ENCODE measurements around the gene STUM. TPM values are rescaled to one million over a fixed set of nuclear protein-coding genes. Genes with fewer than 3 reads are reported as not detected.
"Not testable (repeated sequence)": the region's sequence is repeated elsewhere in the genome, so short reads cannot be mapped to it uniquely, and the experiment has no call there.

STUM gene, protein sequence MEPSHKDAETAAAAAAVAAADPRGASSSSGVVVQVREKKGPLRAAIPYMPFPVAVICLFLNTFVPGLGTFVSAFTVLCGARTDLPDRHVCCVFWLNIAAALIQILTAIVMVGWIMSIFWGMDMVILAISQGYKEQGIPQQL
- total RNA-seq (1 to 10 TPM; 4.8 to 9.2 TPM), polyA plus RNA-seq (ENCODE audit: insufficient read length in 2 of 2) (10 to 100 TPM; 20.7 to 21.1 TPM)
- long read RNA-seq, donor 1, partial matches to known transcripts = 8 of 8 reads
- long read RNA-seq, donor 1, other reads (novel, unspliced or antisense) = 0 of 8 reads
- long read RNA-seq, donor 2 = 0 reads
- long read RNA-seq, donor 3, partial matches to known transcripts = 5 of 5 reads
- long read RNA-seq, donor 3, other reads (novel, unspliced or antisense) = 0 of 5 reads
- long read RNA-seq, donor 4 = 0 reads

DNA sequence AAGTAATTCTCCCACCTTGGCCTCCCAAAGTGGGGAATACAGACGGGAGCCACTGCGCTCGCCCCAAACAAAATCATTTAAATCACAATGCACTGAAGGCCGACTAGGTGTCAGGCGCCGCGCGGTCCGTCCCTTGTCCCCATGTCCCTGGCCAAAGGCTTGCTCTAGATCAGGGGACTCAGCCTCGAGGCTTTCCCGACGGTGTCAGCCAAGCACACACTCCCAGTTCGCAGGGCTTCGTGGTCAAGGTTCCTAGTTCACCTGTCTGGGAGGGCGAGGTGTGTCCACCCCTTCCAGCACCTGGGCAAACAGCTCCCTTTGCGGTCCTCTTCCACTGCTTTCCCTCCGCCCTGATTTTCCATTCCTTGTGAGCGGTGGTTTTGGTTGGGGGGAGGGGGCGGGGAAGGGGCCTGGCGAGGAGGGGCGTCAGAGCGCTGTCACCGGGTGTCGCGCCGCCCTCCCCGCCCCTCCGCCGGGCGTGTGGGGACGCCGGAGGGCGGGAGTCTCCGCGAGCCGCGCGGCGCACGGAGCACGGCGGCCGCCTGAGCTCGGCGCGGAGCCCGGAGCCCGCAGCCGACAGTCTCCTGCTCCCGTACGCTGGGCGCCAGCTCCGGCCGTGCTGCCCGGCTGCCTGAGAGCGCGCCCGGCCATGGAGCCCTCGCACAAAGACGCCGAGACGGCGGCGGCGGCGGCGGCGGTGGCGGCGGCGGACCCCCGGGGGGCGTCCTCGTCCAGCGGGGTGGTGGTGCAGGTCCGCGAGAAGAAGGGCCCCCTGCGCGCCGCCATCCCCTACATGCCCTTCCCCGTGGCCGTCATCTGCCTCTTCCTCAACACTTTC, at the start of gene STUM:
STUM (plus strand) TSS at position 509 of the 838 bp plus-strand sequence; CDS start at position 650, 141 bp downstream.
- Histone ChIP-seq H3K36me3 (ENCODE audit: control insufficient read depth, insufficient read depth, low read length) (no peaks in the 10 kb centered on the region), H3K4me3 (ENCODE audit: low read depth, low read length) (peak within 1 kb of the TSS; percentile 38), H3K4me1 (ENCODE audit: control insufficient read depth, insufficient read depth, low read length) (peaks cover 31% of the 10 kb centered on the region), H3K9me3 (ENCODE audit: control insufficient read depth, insufficient read depth, low read length) (no peaks in the 10 kb centered on the region), H3K27ac (ENCODE audit: low read depth, low read length) (peak within 1 kb of the TSS; percentile 20), H3K27me3 (ENCODE audit: control insufficient read depth, insufficient read depth, low read length) (peaks cover 2% of the 10 kb centered on the region)
- peak in 2 of 6 donors; percentile 86 to 87 for DNase-seq (ENCODE audit: low read depth in 4 of 6, low spot score in 6 of 6)
- WGBS (ENCODE audit: insufficient coverage) = under 1% methylated on average over 77 of the region's 82 CpGs

DNA sequence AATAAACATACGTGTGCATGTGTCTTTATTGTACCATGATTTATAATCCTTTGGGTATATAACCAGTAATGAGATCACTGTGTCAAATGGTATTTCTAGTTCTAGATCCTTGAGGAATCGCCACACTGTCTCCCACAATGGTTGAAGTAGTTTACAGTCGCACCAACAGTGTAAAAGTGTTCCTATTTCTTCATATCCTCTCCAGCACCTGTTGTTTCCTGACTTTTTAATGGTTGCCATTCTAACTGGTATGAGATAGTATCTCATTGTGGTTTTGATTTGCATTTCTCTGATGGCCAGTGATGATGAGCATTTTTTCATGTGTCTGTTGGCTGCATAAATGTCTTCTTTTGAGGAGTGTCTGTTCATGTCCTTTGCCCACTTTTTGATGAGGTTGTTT, 48.9 kb upstream of the STUM start:
- not testable (repeated sequence) for H3K27ac ChIP-seq (ENCODE audit: low read depth, low read length); H3K4me3 ChIP-seq (ENCODE audit: low read depth, low read length); H3K36me3 ChIP-seq (ENCODE audit: control insufficient read depth, insufficient read depth, low read length); DNase-seq (ENCODE audit: low read depth in 4 of 6, low spot score in 6 of 6); H3K9me3 ChIP-seq (ENCODE audit: control insufficient read depth, insufficient read depth, low read length); H3K27me3 ChIP-seq (ENCODE audit: control insufficient read depth, insufficient read depth, low read length)
- no CpG with 5 or more reads among the region's 3 CpGs for WGBS (ENCODE audit: insufficient coverage)
- H3K4me1 ChIP-seq (ENCODE audit: control insufficient read depth, insufficient read depth, low read length) = peaks cover 22% of the 10 kb centered on the region

- Histone ChIP-seq H3K4me1 (ENCODE audit: control insufficient read depth, insufficient read depth, low read length) (no peaks in the 10 kb centered on the region), H3K27me3 (ENCODE audit: control insufficient read depth, insufficient read depth, low read length) (no peaks in the 10 kb centered on the region), H3K27ac (ENCODE audit: low read depth, low read length) (no peak overlapping the region), H3K9me3 (ENCODE audit: control insufficient read depth, insufficient read depth, low read length) (no peaks in the 10 kb centered on the region), H3K4me3 (ENCODE audit: low read depth, low read length) (no peak overlapping the region), H3K36me3 (ENCODE audit: control insufficient read depth, insufficient read depth, low read length) (no peaks in the 10 kb centered on the region)
- DNase-seq (ENCODE audit: low read depth in 4 of 6, low spot score in 6 of 6) = no peak
- 100% methylated on average over 1 of the region's 2 CpGs for WGBS (ENCODE audit: insufficient coverage)
Observed at GRCh38 chr1:226506021-226506420, 42.5 kb upstream of the STUM start.

DNA sequence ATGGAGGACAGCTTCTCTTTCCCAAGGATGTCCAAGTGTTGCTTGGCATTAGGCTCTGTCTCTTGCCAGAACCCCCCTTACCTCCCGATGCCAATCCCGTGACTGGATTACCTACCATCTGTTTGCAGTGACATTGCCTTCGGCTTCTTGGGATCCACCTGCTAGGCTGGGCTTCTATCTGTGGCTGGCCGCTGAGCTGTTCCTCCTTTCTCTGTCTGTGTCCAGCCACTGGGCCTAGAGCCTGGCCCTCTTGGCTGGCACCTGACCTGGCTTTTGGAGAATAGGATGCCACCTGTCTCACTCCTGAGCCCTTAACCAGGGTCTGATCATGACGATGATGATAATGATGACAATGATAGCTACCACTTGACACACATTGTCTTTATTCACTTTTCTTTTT, 41.6 kb upstream of the STUM start:
- Histone ChIP-seq H3K9me3 (ENCODE audit: control insufficient read depth, insufficient read depth, low read length) (no peaks in the 10 kb centered on the region), H3K4me1 (ENCODE audit: control insufficient read depth, insufficient read depth, low read length) (no peaks in the 10 kb centered on the region), H3K36me3 (ENCODE audit: control insufficient read depth, insufficient read depth, low read length) (no peaks in the 10 kb centered on the region), H3K27ac (ENCODE audit: low read depth, low read length) (no peak overlapping the region), H3K4me3 (ENCODE audit: low read depth, low read length) (no peak overlapping the region), H3K27me3 (ENCODE audit: control insufficient read depth, insufficient read depth, low read length) (no peaks in the 10 kb centered on the region)
- no peak for DNase-seq (ENCODE audit: low read depth in 4 of 6, low spot score in 6 of 6)
- WGBS (ENCODE audit: insufficient coverage) = 83% methylated on average over 4 of the region's 5 CpGs

DNA sequence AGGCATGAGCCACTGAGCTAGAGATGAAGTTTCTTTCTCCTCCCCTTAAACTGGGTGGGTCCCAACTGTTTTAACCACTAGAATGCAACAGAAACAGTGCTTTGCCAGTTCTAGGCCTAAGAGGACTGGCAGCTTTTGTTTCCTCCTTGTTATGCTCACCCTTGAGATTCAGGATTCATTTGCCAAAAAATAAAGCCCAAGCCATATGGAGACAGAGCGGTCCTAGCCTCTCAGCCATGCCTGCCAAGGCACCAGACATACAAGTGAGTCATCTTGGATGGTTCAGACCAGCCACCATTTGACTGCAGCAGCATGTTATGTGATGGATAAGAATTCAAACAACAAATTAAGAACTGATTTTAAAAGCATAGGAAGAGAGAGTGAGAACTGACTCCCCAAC, 38.1 kb upstream of the STUM start:
- no peak overlapping the region for H3K4me3 ChIP-seq (ENCODE audit: low read depth, low read length)
- WGBS (ENCODE audit: insufficient coverage) = no CpG with 5 or more reads among the region's 1 CpG
- no peaks in the 10 kb centered on the region for H3K36me3 ChIP-seq (ENCODE audit: control insufficient read depth, insufficient read depth, low read length)
- H3K4me1 ChIP-seq (ENCODE audit: control insufficient read depth, insufficient read depth, low read length) = no peaks in the 10 kb centered on the region
- H3K27ac ChIP-seq (ENCODE audit: low read depth, low read length) = no peak overlapping the region
- peak in 1 of 6 donors; percentile 81 for DNase-seq (ENCODE audit: low read depth in 4 of 6, low spot score in 6 of 6)
- no peaks in the 10 kb centered on the region for H3K9me3 ChIP-seq (ENCODE audit: control insufficient read depth, insufficient read depth, low read length)
- H3K27me3 ChIP-seq (ENCODE audit: control insufficient read depth, insufficient read depth, low read length) = no peaks in the 10 kb centered on the region

GRCh38 chr1:226511296-226511695, 37.3 kb upstream of the STUM start:
- Histone ChIP-seq H3K27me3 (ENCODE audit: control insufficient read depth, insufficient read depth, low read length) (no peaks in the 10 kb centered on the region), H3K27ac (ENCODE audit: low read depth, low read length) (no peak overlapping the region), H3K4me3 (ENCODE audit: low read depth, low read length) (no peak overlapping the region), H3K9me3 (ENCODE audit: control insufficient read depth, insufficient read depth, low read length) (no peaks in the 10 kb centered on the region), H3K36me3 (ENCODE audit: control insufficient read depth, insufficient read depth, low read length) (no peaks in the 10 kb centered on the region), H3K4me1 (ENCODE audit: control insufficient read depth, insufficient read depth, low read length) (no peaks in the 10 kb centered on the region)
- WGBS (ENCODE audit: insufficient coverage) = 77% methylated on average over 3 of the region's 3 CpGs
- DNase-seq (ENCODE audit: low read depth in 4 of 6, low spot score in 6 of 6) = no peak

DNA sequence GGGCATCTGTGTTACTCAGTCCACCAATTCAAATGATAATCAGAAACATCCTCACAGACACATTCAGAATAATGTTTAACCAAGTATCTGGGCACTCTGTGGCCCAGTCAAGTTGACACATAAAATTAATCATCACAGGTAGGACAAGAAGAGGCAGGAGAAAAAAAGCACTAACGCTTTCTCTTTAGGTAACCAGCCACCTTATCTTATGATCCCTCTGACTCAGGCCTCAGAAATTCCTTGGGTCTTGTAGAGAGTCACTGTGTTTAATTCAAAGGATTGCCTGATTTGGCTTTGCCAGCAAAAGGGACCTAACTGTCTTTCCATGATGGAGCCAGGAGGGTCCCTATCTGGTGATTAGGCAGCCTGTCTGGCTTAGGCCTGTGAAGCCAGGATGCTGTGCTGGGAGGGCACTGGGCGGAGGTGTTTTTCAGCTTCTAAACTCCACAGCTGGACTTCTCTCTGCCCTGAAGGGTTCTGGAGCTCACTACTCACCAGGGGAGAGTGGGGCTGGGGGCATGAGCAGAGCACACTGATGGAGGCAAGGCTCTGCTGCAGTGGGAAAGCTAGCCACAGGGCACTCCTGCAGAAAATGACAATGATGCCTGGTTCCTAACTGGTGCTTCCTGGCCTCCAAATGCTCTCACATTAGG, 36.4 kb upstream of the STUM start:
- no peak for DNase-seq (ENCODE audit: low read depth in 4 of 6, low spot score in 6 of 6)
- no peaks in the 10 kb centered on the region for H3K36me3 ChIP-seq (ENCODE audit: control insufficient read depth, insufficient read depth, low read length)
- H3K27me3 ChIP-seq (ENCODE audit: control insufficient read depth, insufficient read depth, low read length) = no peaks in the 10 kb centered on the region
- H3K4me3 ChIP-seq (ENCODE audit: low read depth, low read length) = no peak overlapping the region
- WGBS (ENCODE audit: insufficient coverage) = 88% methylated on average over 1 of the region's 2 CpGs
- H3K4me1 ChIP-seq (ENCODE audit: control insufficient read depth, insufficient read depth, low read length) = no peaks in the 10 kb centered on the region
- no peak overlapping the region for H3K27ac ChIP-seq (ENCODE audit: low read depth, low read length)
- no peaks in the 10 kb centered on the region for H3K9me3 ChIP-seq (ENCODE audit: control insufficient read depth, insufficient read depth, low read length)

- 67% methylated on average over 1 of the region's 3 CpGs for WGBS (ENCODE audit: insufficient coverage)
- H3K27ac ChIP-seq (ENCODE audit: low read depth, low read length) = no peak overlapping the region
- no peaks in the 10 kb centered on the region for H3K36me3 ChIP-seq (ENCODE audit: control insufficient read depth, insufficient read depth, low read length)
- H3K4me1 ChIP-seq (ENCODE audit: control insufficient read depth, insufficient read depth, low read length) = peaks cover 6% of the 10 kb centered on the region
- peak in 1 of 6 donors; percentile 66 for DNase-seq (ENCODE audit: low read depth in 4 of 6, low spot score in 6 of 6)
- no peaks in the 10 kb centered on the region for H3K9me3 ChIP-seq (ENCODE audit: control insufficient read depth, insufficient read depth, low read length)
- H3K4me3 ChIP-seq (ENCODE audit: low read depth, low read length) = no peak overlapping the region
- H3K27me3 ChIP-seq (ENCODE audit: control insufficient read depth, insufficient read depth, low read length) = no peaks in the 10 kb centered on the region
Observed at GRCh38 chr1:226518375-226518774, 30.2 kb upstream of the STUM start.

- Histone ChIP-seq H3K27ac (ENCODE audit: low read depth, low read length) (no peak overlapping the region), H3K4me3 (ENCODE audit: low read depth, low read length) (no peak overlapping the region), H3K9me3 (ENCODE audit: control insufficient read depth, insufficient read depth, low read length) (no peaks in the 10 kb centered on the region), H3K36me3 (ENCODE audit: control insufficient read depth, insufficient read depth, low read length) (no peaks in the 10 kb centered on the region), H3K27me3 (ENCODE audit: control insufficient read depth, insufficient read depth, low read length) (no peaks in the 10 kb centered on the region), H3K4me1 (ENCODE audit: control insufficient read depth, insufficient read depth, low read length) (peaks cover 6% of the 10 kb centered on the region)
- no peak for DNase-seq (ENCODE audit: low read depth in 4 of 6, low spot score in 6 of 6)
- WGBS (ENCODE audit: insufficient coverage) = 89% methylated on average over 1 of the region's 1 CpG
Observed at GRCh38 chr1:226519135-226519534, 29.4 kb upstream of the STUM start.
